Suppressor macrophage (primary cell): ENCODE data around the gene KCND3.
A peak's percentile ranks its signal among the peaks of the same experiment; 100 is the strongest.

ENCODE experiments used
- DNase-seq, 4 experiments: peaks; one replicate each; pipeline ENCODE4 v3.0.0-alpha.2; 2020 to 2022

Gene KCND3

DNA sequence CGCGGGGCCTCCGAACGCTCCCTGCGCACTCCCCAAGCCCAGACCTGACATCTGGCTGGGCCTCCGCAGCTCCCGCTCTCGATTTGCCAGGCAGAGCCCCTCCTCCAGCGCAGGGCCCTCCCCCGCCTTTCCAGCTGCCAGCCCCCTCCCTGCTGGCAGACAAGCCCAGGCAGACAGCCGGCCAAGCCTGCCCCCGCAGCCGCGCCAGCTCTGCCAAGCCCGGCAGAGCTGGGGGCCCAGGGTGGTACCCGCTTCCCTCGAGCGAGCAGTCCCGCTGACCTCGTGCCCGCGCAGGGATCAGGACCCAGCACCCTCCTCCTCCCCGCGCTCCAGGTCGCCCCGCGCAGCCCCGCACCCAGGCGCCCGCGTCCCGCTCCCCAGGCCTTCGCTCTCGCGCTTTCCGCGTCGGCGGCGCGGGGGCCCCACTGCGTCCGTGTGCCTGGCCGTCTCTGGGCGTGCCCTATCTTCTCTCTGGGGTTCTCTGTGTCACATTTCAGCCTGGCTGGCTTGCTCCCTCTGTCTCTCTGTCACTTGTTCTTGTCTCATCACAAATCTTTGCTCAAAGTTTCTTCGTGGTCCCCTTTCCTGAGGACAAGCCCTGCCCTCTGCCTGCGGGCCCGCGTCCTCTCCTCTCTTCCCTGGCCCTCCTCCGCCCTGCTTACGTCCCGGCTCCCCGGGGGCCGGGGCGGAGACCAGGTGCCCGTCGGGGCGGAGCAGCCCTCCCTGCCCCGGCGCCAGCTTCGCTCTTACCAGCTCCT lies 250.9 kb downstream of the KCND3 start:
- DNase-seq, result peak in 3 of 4 experiments; percentile 37 to 78 (median 71)

DNA sequence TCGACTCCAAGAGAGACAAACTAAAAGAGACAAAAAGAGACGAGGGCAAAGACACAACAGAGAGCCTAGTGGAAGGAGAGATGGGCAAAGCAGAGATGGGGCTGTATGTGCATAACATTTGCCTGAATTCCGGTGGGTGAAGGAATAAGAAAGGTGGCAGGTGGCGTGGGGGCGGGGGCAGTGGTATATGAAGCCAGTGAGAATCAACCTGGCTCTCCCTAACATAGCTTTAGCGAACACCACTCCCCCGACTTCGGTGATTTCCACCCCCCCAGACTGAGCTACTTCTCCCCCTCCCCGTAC lies 251.4 kb downstream of the KCND3 start:
- no peak for DNase-seq

DNA sequence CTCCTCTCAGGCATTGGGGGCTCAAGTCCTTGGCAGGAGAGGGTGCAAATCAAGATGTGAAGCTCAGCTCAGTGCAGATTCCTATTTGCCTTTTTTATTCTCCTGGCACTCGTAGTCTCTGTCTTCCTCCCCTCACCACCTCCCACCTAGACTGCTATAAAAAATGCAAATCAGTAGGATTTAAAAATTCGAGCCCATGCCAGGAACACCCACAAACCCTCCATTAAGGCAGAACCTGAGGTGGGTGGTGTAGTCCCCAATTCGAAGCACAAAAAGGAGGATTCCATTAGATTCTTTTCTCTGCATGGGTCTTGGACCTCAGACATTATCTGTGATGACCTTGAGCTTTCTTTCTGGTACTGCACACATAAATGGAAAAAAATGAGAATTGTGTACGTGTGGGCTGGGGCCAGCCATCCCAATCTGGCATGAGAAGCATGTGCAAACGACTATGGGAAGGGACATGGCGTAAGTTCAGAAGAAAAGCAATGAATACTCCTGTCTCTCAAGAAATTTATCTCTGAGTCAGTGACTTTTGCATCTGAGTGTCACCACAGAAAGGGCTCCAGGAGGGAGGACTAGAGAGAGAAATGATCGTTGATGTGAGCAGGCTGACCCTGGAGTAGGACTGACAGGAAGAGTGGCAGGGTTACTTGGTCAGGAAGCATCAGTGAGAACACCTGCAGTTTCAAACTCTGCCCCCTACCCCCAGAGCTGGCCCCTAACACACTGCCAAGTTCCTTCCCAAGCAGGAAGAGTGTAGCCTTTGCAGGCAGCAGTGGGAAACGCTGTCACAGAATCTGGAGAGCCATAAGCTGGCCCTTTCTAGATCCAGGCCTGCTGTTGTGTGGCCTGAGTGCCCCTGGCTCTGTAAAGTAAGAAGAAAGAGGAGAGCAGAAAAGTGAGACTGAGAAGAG lies 252.0 kb downstream of the KCND3 start:
- no peak for DNase-seq

DNA sequence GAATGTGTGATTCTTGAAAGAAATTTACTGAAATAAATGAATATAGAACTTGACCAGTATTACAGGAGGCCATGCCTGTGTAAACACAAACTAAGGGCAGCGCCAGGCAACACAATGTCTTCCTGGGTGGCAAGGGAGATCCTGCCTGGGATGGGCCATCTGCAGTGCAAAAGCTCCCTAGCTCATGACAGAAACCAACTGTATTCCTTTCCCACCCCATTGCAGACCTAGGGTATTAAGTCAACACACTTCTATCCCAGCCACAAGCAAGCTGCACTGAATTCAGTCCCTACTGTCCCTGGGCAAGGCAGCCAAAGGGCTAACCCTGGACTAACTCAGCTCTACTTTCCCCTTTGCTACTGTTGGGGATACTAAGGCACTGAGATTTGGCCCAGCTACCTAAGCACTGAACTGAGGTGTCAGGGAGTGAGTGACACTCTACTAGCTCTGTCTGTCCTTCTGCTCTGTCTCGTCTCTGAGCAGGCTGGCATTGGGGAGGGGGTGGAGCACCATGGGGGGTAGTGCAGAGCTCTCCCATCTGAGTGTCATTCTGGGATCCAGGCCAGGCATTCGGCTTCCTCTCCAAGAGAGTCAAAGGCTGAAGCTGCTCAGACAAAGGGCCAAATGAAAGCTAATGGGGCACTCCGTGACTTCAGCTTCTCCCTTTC lies 252.8 kb downstream of the KCND3 start:
- DNase-seq, result no peak

DNA sequence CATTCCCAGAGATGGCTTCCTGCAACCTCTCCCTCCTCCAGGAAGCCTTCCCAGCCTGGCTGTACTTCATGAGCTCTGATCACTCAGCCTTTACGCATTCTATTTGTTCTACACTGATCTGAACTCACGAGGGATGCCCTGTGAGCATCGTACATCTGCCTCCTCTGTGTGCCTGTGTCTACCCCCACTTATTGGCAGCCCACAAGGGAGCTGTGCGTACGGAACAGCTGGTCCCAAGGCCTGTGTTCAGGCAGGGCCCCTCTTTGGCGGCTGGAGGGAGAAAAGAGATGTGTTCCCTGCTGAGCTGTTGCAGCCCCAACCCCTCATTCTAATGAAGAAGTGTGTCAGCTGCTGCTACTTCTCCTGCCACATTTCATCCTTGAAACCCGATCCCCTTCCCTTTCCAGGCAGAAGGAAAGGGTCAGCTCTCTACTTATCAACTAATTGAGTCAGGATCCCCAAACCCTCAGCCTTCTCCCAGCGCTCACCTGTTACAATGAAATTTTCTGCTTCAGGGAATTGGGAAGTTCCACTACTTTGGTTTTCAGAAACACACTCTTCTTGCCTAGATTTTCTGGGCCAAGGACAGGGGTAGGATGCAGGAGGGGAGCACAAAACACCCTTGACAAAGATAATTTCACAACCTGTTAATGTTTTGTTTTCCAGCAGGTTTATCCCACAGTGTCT lies 253.5 kb downstream of the KCND3 start:
- no peak for DNase-seq

DNA sequence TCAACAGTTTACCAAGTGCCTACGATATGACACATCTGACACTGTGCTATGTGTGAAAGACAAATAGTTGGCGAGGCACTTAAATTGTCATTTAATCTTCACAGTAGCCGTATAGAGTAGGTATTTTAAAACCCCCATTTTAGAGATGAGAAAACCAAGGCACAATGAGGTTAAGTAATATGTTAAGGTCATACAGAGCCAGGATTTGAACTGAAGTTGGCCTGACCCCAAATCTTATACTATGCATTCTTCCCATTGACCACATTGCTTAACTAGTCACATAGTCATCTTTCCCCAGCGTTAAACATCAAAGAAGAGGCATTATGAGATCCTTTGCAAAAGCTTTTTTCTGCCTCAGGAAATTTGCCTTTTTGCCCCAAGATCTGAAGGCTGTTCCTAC lies 254.1 kb downstream of the KCND3 start:
- DNase-seq, result no peak

DNA sequence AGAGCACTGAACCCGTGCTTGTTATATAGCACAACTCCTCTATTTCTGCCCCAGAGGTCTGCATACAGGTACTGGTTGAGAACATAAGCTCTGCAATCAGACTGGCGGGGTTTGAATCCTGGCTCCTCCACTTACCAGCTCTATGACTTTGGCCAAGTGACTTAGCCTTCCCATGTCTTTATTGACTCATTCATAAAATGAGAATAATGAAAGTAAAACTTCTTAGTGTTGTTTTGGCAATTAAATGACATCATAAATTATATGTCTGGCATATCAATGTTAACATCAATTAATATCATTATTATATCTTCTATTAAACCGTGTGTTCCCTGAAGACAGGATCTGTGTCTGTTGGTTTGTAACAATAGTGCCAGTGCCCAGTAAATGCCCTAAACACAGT lies 254.6 kb downstream of the KCND3 start:
- DNase-seq, result no peak

DNA sequence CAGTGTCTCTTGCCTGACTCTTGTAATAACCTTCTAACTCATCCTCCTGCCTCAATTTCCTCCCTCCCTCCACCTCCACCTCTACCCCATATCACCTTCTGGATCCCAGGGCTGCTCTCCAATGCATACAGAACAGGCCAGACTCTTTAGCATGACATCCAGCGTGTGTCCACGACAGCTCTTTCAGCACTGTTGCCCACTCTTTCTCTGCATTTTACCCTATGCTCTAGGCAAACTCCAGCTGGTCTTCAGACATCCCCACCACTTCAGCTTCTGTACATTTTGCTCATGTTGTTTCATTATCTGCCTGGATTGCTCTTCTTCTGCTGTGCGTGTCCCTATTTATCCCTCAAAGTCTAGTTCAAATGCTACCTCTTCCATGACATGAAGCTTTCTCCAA lies 255.0 kb downstream of the KCND3 start:
- DNase-seq, result no peak

DNA sequence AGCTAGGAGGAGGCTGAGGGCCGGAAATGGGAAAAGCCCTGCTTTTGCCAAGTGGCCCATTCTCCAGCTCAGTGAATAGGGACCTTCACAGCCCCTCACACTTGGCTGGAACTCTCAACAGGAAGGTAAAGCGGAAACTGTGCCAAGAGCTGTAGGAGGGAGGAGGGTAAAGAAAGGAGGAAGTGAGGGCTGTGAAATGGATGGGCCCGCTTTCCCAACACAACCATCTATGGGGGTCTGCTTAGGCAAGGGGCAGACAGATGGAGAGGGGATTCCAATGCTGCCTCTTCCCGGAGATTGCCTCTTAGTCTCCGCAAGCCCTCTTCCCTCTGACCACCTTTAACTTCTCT lies 255.5 kb downstream of the KCND3 start:
- DNase-seq, result peak; percentile 68 to 85 (median 80)

DNA sequence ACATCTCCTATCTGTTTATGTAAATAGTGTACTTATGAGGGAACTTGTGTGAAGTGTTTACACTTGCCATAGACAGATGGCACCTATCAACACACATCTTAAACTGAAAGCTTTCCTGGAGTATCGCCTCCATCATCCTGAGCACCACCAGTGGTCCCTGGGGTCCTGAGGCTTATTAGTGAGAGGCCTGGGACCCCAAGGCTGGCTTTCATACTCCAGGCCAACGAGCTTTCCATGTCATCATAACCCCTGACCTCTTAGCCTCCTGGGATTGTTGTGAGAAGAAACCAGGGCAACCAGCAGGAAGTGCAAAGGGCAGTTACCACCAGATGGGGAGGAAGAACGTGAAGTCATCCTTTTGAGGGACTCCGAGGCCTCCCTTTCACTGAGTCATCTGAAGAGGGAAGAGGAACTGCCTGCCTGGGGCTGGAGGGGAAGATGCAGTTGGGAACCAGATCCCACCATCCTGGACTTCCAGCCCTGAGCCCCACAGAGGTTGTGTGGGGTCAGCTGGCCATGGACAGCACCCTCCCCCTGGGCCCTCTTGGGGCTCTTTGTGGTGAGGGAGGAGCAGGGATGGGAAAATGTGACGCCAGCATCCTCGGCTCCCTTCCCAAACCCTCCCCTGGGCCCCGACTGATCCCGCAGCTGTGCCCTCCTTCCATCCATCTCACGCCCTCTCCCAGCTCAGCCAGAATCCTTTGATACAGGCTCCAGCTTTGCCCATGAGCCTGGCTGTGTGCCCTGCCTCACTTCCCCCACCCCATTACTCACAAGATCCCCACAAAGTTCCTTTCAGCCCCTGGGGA lies 256.1 kb downstream of the KCND3 start:
- DNase-seq, result peak; percentile 86 to 97 (median 93)

DNA sequence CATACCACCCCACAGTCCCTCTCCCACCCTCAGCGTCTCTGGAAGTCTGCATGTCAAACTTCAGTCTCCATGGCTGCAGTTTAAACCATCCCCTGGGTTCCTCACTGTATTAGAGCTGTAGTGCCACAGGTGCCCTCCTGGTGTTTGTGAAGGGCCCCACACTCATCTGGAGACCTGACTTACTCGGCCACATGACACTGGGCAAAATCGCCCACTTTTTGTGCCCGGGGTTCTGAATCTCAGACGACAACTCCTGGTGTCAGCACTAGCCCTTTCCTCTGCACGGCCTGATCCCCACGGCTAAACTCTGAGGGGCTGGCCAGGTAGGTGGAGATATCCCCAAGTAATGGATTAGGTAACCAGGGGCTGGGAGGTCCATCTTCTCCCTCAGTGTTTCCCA lies 256.8 kb downstream of the KCND3 start:
- DNase-seq, result no peak

DNA sequence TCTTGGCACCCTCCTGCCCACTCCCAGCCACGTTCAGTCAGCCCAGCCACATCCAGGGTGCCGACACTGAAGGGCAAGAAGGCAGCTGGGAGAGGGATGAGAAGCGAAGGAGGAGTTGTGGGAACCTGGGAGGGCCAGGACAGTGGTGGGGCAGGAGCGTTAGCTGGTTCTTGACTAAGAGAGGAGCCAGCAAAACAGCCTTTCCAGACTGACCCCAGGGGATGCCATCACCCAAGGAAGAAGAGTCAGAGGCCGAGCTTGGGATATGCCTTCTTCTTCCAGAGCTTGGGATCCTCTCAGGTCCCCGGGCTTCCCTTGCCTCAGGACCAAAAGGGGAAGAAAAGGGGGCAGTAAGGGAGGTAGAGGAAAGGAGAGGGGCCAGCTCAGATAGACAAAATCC lies 257.5 kb downstream of the KCND3 start:
- DNase-seq, result no peak

DNA sequence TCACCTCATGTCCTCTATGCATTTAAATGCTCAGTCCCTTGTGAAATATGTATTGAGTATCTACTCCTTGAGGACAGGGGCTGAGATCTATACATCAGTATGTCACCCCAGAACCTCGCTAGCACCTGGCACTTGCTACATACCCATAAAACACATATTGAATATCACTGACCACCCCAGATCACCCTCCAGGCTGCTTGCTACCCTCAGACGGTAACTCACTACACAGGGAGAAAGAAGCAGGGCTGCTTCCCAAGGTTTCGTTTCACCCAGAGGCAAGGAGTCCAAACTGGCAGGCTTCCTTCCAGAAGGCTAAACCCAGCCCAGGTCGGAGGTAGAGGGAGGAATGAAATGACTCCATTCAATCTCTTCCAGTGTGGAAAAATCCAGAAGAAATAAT lies 258.8 kb downstream of the KCND3 start:
- DNase-seq, result no peak

DNA sequence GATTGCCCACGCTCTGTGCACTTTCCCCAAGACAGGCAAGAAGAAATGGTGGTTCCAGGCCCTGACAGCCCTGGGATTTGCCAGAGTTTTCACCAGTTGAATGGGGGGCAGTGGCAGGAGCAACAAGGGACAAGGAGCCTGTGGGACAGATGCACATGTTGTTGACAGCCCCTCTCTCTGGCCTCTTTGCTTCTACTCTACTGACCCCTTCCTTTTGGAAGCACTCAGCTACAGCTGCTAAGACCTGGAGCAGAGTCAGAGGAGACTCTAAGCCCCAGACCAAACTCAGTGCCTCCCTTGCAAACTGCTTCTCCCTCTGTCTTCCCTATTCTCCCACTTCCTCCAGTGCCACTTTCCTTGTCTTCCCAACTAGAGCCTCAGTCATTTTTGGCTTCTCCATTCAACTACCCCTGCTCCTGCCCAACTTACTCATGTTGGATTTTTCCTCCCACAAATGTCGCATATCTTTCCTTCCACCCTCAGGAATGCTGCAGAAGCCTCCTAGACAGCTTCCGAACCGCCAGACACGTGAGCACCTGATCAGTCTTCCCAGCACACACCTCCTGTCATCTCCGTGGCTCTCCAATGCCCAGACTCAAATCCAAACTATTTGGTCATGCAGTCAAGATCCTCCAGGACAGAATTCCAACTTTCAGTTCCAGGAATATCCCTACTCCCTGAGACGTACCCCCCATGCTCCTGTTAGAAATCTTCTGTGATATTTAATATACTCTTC lies 259.4 kb downstream of the KCND3 start:
- no peak for DNase-seq

DNA sequence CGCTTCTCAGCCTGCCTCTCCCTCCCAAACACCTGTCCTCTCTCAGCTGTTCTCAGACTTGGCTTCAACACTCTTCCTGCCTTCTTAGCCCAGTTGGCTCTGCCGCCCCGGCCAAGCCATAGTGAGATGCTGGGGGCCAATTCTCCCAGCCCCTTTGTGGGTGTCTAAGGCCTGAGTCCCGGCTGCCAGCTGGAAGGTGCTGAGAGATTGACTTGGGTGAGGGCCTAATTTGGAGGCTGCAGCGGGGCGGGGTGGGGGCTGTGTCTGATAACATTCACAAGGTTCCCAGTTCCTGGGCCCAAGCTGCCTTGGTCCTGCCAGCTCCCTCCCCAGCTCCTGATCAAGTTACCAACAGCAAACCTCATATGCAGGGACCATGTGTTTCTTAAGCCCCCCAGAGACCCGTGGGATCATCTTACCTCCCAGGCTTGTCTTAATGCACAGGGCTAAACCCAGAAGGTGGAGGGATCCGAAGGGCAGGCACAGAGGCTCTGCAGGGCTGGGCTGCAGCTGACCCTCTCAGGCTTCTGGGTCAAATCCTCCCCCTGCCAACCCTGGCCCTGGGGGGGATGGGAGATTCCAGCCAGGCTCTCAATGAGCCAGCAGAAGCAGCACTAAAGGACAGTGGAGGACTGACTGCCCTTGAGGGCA lies 260.1 kb downstream of the KCND3 start:
- DNase-seq, result no peak

DNA sequence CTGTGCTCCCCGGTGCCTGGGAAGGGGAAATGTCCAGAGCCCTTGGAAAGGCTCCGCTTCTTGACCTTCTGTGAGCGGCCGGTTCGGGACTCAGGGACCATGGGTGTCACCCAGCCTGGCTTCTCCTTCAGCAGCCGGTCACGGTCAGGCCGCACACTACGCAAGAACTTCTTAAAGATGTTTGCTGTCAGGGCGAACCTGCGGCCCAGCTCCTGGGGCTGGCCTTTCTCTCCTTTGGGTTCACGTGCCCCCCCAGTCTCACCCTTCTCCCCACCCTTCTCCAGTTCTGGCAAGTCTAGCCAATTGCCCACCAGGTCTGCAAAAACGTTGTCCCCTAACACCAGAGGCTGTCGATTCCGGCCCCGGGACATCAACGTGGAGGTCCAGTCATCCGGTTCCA lies 262.4 kb downstream of the KCND3 start:
- no peak for DNase-seq

DNA sequence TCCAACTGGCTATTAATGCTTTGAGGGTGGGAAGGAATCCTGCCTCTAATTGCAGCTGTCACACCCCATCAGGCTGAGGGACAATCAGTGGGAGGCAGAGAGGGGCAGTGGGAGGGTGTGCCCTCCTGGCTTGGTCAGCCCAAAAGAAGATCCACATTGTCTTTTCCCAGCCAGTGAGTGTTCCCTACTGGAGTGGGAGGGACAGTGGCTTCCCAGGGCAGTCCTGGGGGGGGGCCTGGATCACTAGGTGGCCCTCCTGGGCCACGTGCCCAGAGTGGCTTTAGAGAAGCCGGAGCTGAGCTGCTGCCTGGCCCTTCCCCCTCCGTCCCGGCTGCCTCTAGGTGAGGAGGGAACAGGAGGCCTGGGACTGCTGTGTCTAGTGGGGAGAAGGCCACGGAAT lies 264.3 kb downstream of the KCND3 start:
- no peak for DNase-seq

DNA sequence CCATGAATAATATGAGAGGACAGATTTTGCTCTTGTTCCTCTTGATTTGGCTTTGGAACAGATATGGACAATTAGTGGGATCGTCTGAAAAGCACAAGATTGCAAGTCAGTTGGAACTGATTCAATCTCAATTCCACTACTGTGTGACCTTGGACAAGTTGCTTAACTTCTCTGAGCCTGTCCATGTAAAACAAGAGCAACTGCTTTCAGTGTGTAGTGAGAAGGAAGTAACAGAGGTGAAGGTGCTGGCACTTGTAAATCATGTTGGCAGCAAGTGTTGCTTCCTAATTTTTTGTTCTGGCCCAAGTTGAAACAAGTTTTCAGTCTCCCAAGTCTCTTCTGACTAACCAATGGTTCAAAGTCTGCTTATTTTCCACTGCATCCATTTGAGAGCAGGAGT lies 265.6 kb downstream of the KCND3 start:
- DNase-seq, result no peak

DNA sequence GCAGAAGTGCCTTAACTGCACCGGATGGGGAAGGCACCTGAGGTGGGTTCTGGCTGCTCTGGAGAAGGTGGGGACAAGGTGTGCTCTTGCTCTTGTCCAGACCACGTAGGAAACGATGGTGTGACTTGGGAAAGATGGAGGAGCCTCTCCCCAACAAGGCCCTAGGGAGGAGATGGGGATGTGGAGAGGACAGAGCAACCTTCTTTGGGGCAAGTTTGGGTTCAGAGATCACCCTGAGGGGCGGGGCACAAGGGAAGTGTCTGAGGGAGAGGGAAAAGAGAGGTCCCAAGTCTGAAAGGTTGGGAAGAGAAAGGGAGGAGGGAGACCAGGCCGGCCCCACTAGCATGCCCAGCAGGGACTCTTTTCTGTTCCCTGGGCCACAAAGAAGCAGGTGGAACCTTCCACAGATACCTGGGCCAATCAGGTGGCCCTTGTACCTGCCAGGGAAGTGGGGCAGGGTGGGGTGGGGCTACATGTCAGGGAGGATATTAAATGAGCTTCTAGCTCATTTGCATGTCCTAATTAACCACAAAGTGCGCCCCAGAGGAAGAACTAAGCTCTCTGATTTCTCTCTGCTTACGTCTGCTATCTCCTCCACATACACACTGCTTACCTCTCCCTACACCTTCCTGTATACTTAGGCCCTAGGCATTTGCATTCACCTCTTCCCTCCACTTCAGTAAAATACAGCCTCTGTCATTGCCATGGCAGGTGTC lies 266.2 kb downstream of the KCND3 start:
- no peak for DNase-seq
